C1 segment of cervical spinal cord (tissue), 14 donors: ENCODE results near the gene P4HA1.

Experiments
- DNase-seq, 14 donors: peaks; one replicate each; lab custom pipeline; 2025; lab: John Stamatoyannopoulos, UW

P4HA1 gene

DNA sequence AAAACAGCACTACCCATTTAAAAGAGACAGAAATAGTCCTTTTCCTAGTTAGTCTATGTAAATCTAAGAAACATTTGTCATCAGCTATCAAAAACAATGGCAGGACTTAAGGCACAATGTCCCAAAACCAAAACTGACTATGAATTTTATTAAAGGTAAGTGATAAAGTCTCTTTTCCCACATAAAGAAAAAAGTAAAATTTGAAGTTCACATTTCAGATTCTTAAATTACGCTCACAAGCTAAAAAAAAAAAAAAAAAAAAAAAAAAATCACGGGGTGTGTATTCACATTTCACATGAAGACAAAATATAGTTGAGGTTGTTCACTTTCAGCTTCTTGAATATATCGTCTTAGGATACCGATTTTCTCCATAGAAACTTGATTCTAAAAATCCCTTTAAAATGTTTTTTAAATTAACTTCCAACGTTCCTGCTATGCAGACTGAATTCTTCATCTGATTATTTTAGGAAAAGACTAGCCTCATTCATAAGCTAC, 1.6 kb downstream of the P4HA1 start:
- no peak for DNase-seq

DNA sequence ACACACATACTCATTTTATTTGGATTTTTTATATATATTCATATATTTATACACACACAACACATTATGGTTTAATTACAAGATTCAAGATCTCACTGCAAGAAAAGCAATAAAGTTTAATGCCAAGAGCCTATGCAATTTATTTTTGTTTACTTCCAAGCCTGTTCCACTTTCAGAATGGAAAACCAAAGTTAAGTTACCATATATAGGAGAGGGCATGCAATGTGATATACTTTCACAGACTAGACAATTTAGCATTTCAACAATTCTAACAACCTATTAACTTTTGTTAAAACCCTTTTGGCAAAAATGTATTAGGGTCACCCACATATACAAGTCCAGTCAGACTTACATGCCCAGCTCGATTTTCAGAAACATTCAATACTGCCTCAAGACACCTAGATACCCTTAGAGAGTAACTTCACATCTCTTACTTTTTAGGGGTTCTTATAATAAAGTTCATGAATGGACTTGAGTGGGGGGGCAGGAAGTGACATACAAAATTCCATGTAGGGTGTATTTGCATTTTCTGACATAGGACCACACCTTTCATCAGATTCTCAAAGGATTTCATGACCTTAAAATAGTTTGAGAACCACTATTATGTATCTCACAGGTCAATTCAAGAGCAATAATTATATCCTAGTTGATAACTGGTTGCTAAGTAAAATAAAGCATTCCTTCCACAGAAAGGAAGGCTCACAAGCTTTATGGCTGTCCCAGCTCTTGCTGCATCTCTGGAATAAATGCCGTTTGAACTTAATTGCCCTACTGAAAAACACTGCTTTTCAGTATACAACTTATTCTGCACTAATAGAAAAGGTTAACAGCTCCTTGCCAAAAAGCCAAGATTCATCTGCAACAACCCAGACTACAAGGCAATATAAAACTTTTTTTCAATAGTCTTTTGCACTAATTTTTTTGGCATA, 2.5 kb downstream of the P4HA1 start:
- no peak for DNase-seq

DNA sequence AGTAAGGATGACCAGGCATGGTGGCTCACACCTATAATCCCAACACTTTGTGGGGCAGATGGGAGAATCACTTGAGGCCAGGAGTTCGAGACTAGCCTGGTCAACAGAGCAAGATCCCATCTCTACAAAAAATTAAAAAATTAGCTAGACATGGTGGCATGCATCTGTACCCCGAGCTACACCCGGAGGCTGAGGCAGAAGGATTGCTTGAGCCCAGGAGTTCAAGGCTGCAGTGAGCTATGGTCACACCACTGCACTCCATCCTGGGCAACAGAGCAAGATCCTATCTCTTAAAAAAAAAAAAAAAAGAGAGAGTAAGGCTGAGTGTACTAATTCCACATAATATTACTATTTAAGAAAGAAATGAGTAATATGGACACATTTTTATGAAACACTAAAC, 3.8 kb downstream of the P4HA1 start:
- no peak for DNase-seq

DNA sequence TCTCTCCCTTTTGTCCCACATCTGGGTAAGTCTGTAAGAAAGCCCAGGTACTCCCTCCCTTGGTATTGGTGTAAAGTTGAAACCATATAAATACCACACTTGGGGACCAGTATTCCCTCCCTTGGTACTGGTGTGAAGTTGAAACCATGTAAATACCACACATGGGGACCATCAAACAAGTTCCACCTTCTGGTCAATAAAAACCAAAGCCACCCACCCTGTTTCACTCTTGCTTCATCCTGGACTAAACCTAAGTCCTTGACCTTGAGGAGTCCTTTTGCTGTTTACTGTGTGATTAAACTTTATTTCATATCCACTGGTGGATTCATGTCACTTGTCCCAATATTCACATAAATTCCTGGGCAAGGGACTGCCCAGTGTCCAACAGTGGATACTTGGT, 8.4 kb downstream of the P4HA1 start:
- DNase-seq, result no peak

DNA sequence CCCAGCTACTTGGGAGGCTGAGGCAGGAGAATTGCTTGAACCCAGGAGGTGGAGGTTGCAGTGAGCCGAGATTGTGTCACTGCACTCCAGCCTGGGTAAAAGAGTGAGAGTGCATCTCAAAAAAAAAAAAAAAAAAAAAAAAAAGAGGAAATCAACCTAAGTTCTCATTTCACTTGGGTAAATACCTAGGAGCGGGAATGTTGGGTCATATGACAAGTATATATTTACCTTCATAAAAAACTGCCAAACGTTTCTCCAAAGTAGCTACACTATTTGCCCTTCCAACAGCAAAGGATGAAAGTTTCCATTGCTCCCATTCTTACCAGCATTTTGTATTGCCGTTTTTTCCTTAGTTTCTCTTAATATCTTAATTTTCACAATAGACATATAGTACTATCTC, 9.8 kb downstream of the P4HA1 start:
- DNase-seq, result no peak

DNA sequence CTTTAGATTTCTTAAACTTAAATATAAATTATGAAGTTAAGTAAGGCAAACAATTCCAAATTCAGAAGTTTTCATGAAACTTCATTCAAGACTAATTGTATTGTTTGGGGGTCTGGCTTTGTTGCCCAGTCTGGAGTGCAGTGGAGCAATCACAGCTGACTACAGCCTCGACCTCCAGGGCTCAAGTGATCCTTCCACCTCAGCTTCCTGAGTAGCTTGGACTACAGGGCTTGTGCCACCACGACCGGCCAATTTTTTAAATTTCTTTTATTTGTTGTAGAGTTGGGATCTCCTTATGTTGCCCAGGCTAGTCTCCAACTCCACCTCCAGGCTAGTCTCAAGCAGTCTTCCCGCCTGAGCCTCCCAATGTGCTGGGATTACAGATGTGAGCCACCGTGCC, 12.5 kb downstream of the P4HA1 start:
- DNase-seq, result no peak

DNA sequence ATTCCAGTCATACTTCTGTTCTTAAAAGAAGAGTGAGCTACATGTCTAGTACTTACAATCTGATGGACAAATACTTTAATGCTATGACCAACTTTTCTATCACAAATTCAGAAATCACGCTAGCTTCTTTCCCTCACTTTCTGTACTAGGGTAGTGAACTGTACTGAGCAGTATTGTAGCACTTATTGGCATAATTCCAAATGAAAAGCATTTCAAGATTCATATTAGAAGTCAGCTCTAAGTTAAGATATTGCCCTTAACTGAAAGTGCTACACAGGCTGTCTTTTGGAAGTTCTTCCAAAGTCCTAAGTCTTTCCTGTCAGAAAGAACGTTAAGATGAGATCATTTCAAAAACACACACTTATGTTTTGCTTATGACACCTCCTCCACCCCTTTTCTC, 13.4 kb downstream of the P4HA1 start:
- no peak for DNase-seq

DNA sequence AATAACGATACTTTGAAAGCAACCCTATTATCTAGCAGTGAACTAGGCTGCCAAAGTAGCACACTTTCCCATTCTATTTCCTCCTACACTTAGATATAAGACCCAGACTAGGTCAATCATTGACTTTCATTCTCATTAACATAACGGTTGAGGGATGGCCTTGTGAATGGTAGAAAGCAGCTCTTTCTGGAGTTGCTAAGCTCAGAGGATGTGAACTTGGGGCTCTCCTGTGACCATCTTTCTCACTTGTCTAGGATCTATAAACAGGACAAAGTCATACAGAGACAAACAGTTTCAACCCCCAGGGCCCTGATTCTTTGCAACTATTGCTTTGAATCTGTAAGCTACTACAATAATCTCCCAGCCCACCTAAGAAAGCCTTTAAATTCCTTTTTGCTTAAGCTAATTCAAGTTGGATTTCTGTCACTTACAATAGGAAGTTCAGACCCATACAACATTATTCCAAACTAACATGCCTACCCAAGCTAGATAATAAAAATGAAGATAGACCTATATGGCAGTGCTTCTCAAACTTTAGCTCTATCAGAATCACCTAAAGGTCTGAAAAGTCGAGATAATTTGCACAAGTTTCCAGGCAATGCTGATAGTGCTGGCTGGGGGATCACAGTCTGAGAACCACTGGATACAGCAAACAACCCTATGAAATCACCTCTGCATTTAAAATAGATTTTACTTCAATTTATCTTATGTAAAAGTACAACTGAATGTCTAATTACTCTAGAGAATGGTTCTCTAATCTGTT, 16.7 kb downstream of the P4HA1 start:
- no peak for DNase-seq

DNA sequence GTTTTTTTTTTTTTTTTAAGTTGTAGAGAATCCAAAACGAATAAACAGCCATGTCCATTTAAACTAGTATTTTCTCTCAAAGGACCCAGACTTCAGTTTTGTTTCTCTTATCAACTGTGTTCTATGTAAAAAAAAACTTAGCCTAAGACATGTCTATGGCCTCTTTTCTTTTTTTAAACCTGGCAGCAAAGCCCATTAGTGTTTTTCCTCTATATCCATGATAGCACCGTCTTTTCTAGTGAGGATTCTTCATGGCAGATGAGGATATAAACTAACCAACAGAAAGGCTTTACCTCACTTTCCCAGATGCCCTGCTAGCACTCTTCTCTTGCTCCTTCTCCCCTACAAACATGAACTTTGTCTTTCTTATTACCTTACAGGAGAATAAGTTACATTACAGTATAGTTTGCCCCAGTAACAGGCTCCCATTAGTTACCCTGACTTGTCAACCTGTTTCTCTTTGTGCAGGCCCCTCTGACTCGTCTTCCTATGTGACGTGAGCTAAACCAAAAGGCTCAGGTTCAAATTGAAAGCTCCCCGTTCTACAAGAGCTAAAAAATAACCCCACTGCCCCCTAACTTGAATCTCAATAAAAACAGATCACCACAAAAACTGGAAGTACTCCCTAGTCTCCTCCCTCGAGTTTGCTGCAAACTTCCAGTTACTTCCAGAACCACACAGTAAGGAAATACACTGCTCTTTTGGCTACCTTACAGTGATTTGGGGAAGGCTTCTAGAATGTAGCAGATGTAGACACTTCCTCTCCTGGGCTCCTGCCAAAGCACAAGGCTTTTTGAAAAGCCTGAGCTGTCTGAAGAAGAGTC, 20.1 kb downstream of the P4HA1 start:
- peak in 10 of 14 donors; percentile 6 to 85 (median 47) for DNase-seq

DNA sequence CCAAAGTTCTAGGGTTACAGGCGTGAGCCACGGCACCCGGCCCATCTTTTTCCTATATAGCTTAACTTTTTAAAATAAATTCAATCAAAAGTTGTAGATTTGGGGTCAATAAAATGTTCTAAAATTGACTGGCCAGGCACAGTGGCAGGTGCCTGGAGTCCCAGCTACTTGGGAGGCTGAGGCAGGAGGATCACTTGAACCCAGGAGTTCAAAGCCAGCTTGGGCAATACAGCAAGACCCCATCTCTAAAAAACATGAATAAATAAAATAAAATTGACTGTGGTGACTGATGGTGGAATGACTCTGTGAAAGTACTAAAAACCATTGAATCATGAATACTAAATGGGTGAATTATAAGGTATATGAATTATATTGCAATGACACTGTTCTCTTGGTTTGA, 20.8 kb downstream of the P4HA1 start:
- DNase-seq, result no peak

DNA sequence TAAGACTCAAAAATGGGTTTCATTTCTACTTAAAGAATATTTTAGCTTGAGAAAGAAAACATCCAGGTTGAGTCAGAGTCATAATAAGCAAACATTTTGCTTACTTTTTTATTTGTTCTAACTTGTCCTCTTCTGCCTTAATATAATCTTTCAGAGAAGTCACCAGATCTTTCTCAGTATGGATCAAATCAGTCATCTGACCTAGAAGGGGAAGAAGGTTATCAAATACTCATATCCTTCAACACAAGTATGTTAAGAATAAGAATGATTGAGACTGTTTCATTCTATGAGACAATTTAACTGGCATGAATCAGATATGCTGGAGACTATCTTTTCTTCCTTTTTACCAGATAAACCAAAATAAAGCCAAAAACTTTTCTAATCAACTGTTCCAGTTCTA, 23.0 kb downstream of the P4HA1 start:
- DNase-seq, result no peak

DNA sequence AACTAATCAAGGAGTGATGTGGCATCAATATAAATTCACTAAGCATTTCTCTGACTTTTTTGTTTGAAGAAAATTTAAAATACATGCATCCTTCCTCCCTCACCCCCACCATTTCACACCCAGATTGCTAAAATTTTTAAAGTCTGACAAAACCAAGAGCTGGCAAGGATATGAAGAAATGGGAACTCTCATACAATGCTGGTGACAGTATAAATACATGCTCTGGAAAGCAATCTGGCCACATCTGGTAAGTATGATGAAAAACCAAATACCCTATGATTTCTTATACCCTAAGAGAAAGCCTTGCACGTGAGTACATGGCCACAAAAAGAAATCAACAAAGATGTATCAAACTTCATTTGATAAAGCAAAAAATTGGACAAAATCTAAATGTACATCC, 31.2 kb downstream of the P4HA1 start:
- no peak for DNase-seq

DNA sequence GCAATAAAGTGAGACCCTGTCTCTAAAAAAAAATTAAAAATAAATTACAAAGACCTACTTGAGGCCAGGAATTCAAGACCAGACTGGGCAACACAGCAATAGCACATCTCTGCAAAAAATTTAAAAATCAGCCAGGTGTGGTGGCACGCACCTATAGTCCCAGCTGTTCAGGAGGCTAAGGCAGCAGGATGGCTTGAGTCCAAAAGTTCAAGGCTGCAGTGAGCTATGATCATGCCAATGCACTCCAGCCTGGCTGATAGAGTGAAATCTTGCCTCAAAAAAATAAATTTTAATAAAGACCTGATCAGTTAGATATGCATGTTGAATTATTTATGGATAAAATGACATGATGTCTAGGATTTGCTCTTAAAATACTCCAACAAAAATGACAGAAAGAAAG, 34.9 kb downstream of the P4HA1 start:
- DNase-seq, result no peak

DNA sequence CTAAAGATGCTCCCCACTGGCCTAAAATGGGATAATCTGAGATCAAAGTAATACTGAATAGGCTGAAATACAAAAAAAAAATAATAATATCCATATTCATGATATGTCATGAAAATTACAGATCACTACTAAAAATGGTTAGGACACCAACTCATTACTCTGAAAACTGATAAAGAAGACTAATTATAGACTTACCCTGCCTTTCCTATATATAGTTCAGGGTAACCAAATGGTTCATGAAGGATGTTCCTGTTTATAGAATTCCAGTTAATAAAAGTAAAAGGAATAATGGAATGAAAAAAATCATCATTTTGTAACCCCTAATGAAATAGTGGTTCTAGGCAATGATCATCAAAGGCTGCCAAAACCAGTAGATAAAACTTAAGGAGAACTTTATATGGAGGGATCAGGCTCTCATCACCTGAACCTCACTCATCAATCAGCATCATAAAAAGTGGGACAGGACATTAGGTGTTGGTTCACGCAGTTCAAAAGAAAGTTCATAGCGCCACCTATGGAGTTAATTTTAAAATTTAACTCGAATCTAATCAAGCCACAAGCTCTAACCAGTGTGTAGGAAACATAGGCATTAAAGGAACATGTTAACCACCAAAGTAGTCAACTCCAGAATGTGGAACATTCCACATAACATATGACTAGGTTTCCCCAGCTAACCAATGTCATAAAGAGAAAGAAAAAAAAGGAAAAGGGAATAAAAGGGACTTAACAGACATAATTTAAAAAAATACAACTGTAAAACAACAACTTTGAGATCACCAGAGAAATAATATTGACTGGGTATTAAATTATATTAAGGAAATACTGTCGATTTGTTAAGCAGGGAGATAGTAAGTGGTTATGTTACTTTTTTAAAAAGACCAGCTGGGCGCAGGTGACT, 35.7 kb downstream of the P4HA1 start:
- DNase-seq, result no peak

DNA sequence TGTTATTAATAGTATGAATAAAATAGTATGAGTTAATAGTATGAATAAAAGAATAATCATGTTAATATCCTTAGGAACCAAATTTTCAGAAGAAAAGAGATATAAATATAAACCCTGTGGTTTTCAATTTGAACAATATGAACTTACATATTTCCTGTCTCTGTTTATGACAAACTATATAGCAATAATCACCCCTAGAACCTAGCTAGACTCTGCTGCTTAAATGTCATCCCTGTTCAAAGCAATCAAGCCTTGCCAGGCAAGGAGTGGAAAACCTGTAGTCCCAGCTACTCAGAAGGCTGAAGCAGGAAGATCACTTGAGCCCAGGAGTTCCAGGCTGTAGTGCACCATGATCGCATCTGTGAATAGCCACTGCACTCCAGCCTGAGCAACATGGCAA, 36.5 kb downstream of the P4HA1 start:
- no peak for DNase-seq

DNA sequence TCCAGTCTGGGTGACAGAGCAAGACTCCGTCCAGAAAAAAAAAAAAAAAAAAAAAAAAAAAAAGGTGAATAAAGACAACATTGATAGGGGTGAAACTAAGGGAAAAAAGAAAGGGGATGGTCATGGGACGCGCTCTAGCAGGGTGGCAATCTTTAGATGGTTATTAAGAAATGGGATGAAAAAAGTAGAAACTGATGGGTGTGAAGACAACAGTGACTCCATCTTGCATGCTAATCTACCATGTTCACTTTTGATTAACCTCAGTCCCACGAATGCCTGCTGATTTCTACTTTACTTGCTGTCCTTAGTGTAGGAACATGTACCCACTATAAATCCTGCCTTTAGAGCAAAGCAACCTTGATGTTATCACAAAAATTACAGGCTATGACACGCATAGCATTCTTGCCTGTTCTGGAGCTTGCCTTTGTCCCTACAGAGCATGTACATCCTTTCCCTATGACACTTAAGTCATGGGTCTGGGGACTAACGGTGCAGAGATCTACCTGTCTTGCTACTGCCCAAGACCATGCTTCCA, 38.5 kb downstream of the P4HA1 start:
- DNase-seq, result no peak

DNA sequence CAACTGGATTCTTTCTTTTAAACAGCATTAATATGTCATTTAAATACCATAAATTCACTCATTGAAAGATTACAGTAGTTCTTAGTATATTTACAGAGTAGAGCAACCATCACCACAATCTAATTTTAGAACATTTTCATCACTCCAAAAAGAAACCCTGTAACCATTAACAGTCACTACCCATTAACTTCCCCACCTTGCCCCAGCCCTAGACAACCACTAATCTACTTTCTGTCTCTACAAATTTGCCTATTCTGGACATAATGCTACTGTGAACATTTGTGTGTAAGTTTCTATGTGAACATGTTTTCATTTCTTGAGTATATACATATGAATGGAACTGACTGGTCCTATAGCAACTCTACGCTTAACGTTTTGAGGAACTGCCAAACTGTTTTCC, 42.4 kb downstream of the P4HA1 start:
- DNase-seq, result no peak

DNA sequence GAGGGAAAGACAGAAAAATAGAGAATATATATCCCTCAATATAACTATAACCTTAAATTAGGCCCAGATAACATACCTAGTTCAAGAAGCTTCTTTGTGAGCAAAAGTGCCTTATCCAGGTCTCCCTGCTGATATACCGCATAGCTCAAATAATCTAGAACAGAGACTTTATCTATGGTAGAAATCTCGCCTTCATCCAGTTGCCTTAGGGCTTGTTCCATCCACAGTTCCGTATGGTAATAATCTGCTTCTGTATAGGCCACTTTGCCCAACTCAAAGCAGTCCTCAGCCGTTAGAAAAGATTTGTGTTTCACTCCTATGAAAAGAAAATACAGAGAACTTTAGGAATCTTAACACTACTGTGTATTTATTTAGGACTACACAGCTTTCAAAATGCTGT, 43.4 kb downstream of the P4HA1 start:
- DNase-seq, result no peak

DNA sequence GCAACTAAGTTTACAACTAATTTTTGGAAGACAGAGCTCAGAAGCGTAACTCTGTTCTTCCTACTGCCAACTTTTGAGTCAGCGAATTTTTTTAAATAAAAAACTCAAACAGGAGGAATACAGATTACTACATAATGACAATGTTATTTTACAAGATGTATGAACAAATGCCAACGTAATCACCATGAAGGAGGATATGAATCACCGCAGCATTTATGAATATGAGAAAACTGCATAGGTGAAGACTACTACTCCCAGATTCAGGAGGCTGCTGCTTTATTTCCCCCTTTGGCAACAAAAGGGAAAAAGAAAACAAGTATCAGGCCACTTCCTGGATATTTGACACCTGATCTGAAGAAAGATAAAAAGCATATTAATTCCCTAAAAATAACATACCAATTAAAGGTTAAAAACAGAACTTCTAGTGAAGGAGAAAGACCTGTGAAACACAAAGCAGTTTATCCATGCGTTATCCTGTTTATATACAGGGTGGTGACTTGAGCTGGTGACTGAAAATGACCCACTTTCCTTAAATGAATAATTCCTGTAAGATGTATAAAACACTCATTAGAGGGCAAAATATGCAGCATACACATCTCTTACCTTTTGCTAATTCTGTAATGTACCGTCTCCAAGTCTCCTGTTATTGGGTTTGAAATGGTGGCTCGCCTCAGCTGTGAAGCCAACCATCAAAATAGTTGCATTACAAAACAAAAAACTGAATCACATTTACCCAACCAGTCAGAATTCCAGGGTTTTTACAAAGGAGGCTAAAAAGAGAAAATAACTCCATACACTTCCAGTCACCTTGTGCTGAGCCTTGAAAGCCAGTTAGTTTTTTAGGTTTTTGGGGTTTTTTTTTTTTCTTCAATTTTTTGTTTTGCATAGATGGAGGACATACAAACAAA, 52.0 kb downstream of the P4HA1 start:
- no peak for DNase-seq
